ENCODE results near the gene GFRAL. TPM values are rescaled to one million over a fixed set of nuclear protein-coding genes. Genes with fewer than 3 reads are reported as not detected.
"Not testable (repeated sequence)": the region's sequence is repeated elsewhere in the genome, so short reads cannot be mapped to it uniquely, and the experiment has no call there.

Gene GFRAL
- not detected for total RNA-seq

GRCh38 chr6:55327169-55327568, at the start of gene GFRAL:
TSS of gene GFRAL (plus strand) at chr6:55327469. CDS start at chr6:55327555, 86 bp downstream.
- intact Hi-C loops (cut with micrococcal nuclease) = no loop called here
- H3K36me3 Mint-ChIP-seq (ENCODE audit: low read depth) = no peaks in the 10 kb centered on the region
- CTCF ChIA-PET = no interaction called here
- no peak within 1 kb of the TSS for H3K4me3 Mint-ChIP-seq
- H3K27ac Mint-ChIP-seq = no peak within 1 kb of the TSS
- no peaks in the 10 kb centered on the region for H3K27me3 Mint-ChIP-seq (ENCODE audit: low read depth)
- no peak for DNase-seq
- peaks cover 3% of the 10 kb centered on the region for H3K9me3 Mint-ChIP-seq
- no peaks in the 10 kb centered on the region for H3K4me1 Mint-ChIP-seq (ENCODE audit: low read depth)

GRCh38 chr6:55277646-55278045, 49.6 kb upstream of the GFRAL start:
- Mint-ChIP-seq H3K36me3 (ENCODE audit: low read depth) (no peaks in the 10 kb centered on the region), H3K9me3 (no peaks in the 10 kb centered on the region), H3K4me3 (no peak overlapping the region), H3K4me1 (ENCODE audit: low read depth) (no peaks in the 10 kb centered on the region), H3K27me3 (ENCODE audit: low read depth) (no peaks in the 10 kb centered on the region), H3K27ac (no peak overlapping the region)
- CTCF ChIA-PET = interaction anchor here (0.7 kb wide), 1 partner anchor 9 kb away, joined by 3 read pairs; no protein-coding TSS in a partner anchor
- DNase-seq = no peak
- intact Hi-C loops (cut with micrococcal nuclease) = loop anchor here (2.0 to 10.0 kb wide), 5 partner anchors 609 to 1315 kb away; no protein-coding TSS in a partner anchor

- CTCF ChIA-PET = no interaction called here
- no peak overlapping the region for H3K27ac Mint-ChIP-seq
- H3K9me3 Mint-ChIP-seq = no peaks in the 10 kb centered on the region
- intact Hi-C loops (cut with micrococcal nuclease) = no loop called here
- H3K4me3 Mint-ChIP-seq = no peak overlapping the region
- no peaks in the 10 kb centered on the region for H3K36me3 Mint-ChIP-seq (ENCODE audit: low read depth)
- no peaks in the 10 kb centered on the region for H3K27me3 Mint-ChIP-seq (ENCODE audit: low read depth)
- no peak for DNase-seq
- H3K4me1 Mint-ChIP-seq (ENCODE audit: low read depth) = no peaks in the 10 kb centered on the region
Measured at GRCh38 chr6:55281215-55281614, 46.1 kb upstream of the GFRAL start.

- no peak overlapping the region for H3K27ac Mint-ChIP-seq
- no peaks in the 10 kb centered on the region for H3K9me3 Mint-ChIP-seq
- no peaks in the 10 kb centered on the region for H3K27me3 Mint-ChIP-seq (ENCODE audit: low read depth)
- intact Hi-C loops (cut with micrococcal nuclease) = no loop called here
- no peak overlapping the region for H3K4me3 Mint-ChIP-seq
- no peaks in the 10 kb centered on the region for H3K36me3 Mint-ChIP-seq (ENCODE audit: low read depth)
- CTCF ChIA-PET = interaction anchor here (0.7 kb wide), 1 partner anchor 19 kb away, joined by 3 read pairs; no protein-coding TSS in a partner anchor
- no peaks in the 10 kb centered on the region for H3K4me1 Mint-ChIP-seq (ENCODE audit: low read depth)
- no peak for DNase-seq
Measured at GRCh38 chr6:55282115-55282514, 45.2 kb upstream of the GFRAL start.

- intact Hi-C loops (cut with micrococcal nuclease) = no loop called here
- Mint-ChIP-seq H3K36me3 (ENCODE audit: low read depth) (no peaks in the 10 kb centered on the region), H3K9me3 (no peaks in the 10 kb centered on the region), H3K4me3 (no peak overlapping the region), H3K27me3 (ENCODE audit: low read depth) (no peaks in the 10 kb centered on the region), H3K4me1 (ENCODE audit: low read depth) (no peaks in the 10 kb centered on the region), H3K27ac (no peak overlapping the region)
- DNase-seq = no peak
- CTCF ChIA-PET = interaction anchor here (0.9 to 1.3 kb wide), 2 partner anchors 9 to 10 kb away, joined by 3 to 4 read pairs; no protein-coding TSS in a partner anchor
Measured at GRCh38 chr6:55286824-55287223, 40.4 kb upstream of the GFRAL start.

GRCh38 chr6:55290736-55291135, 36.5 kb upstream of the GFRAL start:
- no peaks in the 10 kb centered on the region for H3K27me3 Mint-ChIP-seq (ENCODE audit: low read depth)
- no peak overlapping the region for H3K4me3 Mint-ChIP-seq
- CTCF ChIA-PET = no interaction called here
- H3K9me3 Mint-ChIP-seq = peaks cover 5% of the 10 kb centered on the region
- H3K4me1 Mint-ChIP-seq (ENCODE audit: low read depth) = no peaks in the 10 kb centered on the region
- intact Hi-C loops (cut with micrococcal nuclease) = no loop called here
- DNase-seq = no peak
- H3K36me3 Mint-ChIP-seq (ENCODE audit: low read depth) = no peaks in the 10 kb centered on the region
- no peak overlapping the region for H3K27ac Mint-ChIP-seq

- CTCF ChIA-PET = interaction anchor here (0.7 kb wide), 1 partner anchor 610 kb away, joined by 3 read pairs; no protein-coding TSS in a partner anchor
- no peaks in the 10 kb centered on the region for H3K36me3 Mint-ChIP-seq (ENCODE audit: low read depth)
- no peak overlapping the region for H3K27ac Mint-ChIP-seq
- no peak overlapping the region for H3K4me3 Mint-ChIP-seq
- H3K9me3 Mint-ChIP-seq = peaks cover 8% of the 10 kb centered on the region
- intact Hi-C loops (cut with micrococcal nuclease) = no loop called here
- no peaks in the 10 kb centered on the region for H3K4me1 Mint-ChIP-seq (ENCODE audit: low read depth)
- DNase-seq = no peak
- H3K27me3 Mint-ChIP-seq (ENCODE audit: low read depth) = no peaks in the 10 kb centered on the region
Measured at GRCh38 chr6:55293116-55293515, 34.2 kb upstream of the GFRAL start.

- H3K4me3 Mint-ChIP-seq; DNase-seq; H3K27me3 Mint-ChIP-seq (ENCODE audit: low read depth); H3K36me3 Mint-ChIP-seq (ENCODE audit: low read depth); H3K4me1 Mint-ChIP-seq (ENCODE audit: low read depth); H3K9me3 Mint-ChIP-seq; CTCF ChIA-PET; H3K27ac Mint-ChIP-seq; intact Hi-C loops (cut with micrococcal nuclease): not testable (repeated sequence)
Measured at GRCh38 chr6:55297214-55297613, 30.1 kb upstream of the GFRAL start.

- no peaks in the 10 kb centered on the region for H3K27me3 Mint-ChIP-seq (ENCODE audit: low read depth)
- no peak overlapping the region for H3K27ac Mint-ChIP-seq
- H3K36me3 Mint-ChIP-seq (ENCODE audit: low read depth) = no peaks in the 10 kb centered on the region
- peaks cover 9% of the 10 kb centered on the region for H3K9me3 Mint-ChIP-seq
- DNase-seq = no peak
- H3K4me3 Mint-ChIP-seq = no peak overlapping the region
- CTCF ChIA-PET = no interaction called here
- intact Hi-C loops (cut with micrococcal nuclease) = no loop called here
- H3K4me1 Mint-ChIP-seq (ENCODE audit: low read depth) = no peaks in the 10 kb centered on the region
Measured at GRCh38 chr6:55299286-55299985, 27.8 kb upstream of the GFRAL start.

GRCh38 chr6:55304747-55305146, 22.5 kb upstream of the GFRAL start:
- no peaks in the 10 kb centered on the region for H3K27me3 Mint-ChIP-seq (ENCODE audit: low read depth)
- H3K36me3 Mint-ChIP-seq (ENCODE audit: low read depth) = no peaks in the 10 kb centered on the region
- H3K27ac Mint-ChIP-seq = no peak overlapping the region
- no peak for DNase-seq
- CTCF ChIA-PET = no interaction called here
- peaks cover 8% of the 10 kb centered on the region for H3K9me3 Mint-ChIP-seq
- H3K4me1 Mint-ChIP-seq (ENCODE audit: low read depth) = no peaks in the 10 kb centered on the region
- intact Hi-C loops (cut with micrococcal nuclease) = no loop called here
- no peak overlapping the region for H3K4me3 Mint-ChIP-seq

GRCh38 chr6:55319961-55320695, 7.1 kb upstream of the GFRAL start:
- DNase-seq = no peak
- intact Hi-C loops (cut with micrococcal nuclease) = no loop called here
- H3K4me1 Mint-ChIP-seq (ENCODE audit: low read depth) = no peaks in the 10 kb centered on the region
- H3K9me3 Mint-ChIP-seq = peaks cover 7% of the 10 kb centered on the region
- H3K27me3 Mint-ChIP-seq (ENCODE audit: low read depth) = no peaks in the 10 kb centered on the region
- H3K4me3 Mint-ChIP-seq = no peak overlapping the region
- no peaks in the 10 kb centered on the region for H3K36me3 Mint-ChIP-seq (ENCODE audit: low read depth)
- CTCF ChIA-PET = no interaction called here
- H3K27ac Mint-ChIP-seq = no peak overlapping the region

- Mint-ChIP-seq H3K27me3 (ENCODE audit: low read depth) (no peaks in the 10 kb centered on the region), H3K4me3 (no peak overlapping the region), H3K36me3 (ENCODE audit: low read depth) (no peaks in the 10 kb centered on the region), H3K9me3 (peaks cover 7% of the 10 kb centered on the region), H3K4me1 (ENCODE audit: low read depth) (no peaks in the 10 kb centered on the region), H3K27ac (no peak overlapping the region)
- DNase-seq = no peak
- CTCF ChIA-PET = no interaction called here
- intact Hi-C loops (cut with micrococcal nuclease) = no loop called here
Measured at GRCh38 chr6:55320696-55321086, 6.6 kb upstream of the GFRAL start.

- no peak for DNase-seq
- Mint-ChIP-seq H3K4me3 (no peak overlapping the region), H3K27me3 (ENCODE audit: low read depth) (no peaks in the 10 kb centered on the region), H3K27ac (no peak overlapping the region), H3K36me3 (ENCODE audit: low read depth) (no peaks in the 10 kb centered on the region), H3K9me3 (no peaks in the 10 kb centered on the region), H3K4me1 (ENCODE audit: low read depth) (no peaks in the 10 kb centered on the region)
- intact Hi-C loops (cut with micrococcal nuclease) = no loop called here
- CTCF ChIA-PET = no interaction called here
Measured at GRCh38 chr6:55377150-55377549, 49.9 kb downstream of the GFRAL start.
